ENCODE measurements around the gene ATP11A. TPM values are rescaled to one million over a fixed set of nuclear protein-coding genes. Genes with fewer than 3 reads are reported as not detected.

ATP11A gene
- total RNA-seq, 1 experiment from 2014 or later = 65.3 TPM

- TF ChIP-seq, protein P1, sequence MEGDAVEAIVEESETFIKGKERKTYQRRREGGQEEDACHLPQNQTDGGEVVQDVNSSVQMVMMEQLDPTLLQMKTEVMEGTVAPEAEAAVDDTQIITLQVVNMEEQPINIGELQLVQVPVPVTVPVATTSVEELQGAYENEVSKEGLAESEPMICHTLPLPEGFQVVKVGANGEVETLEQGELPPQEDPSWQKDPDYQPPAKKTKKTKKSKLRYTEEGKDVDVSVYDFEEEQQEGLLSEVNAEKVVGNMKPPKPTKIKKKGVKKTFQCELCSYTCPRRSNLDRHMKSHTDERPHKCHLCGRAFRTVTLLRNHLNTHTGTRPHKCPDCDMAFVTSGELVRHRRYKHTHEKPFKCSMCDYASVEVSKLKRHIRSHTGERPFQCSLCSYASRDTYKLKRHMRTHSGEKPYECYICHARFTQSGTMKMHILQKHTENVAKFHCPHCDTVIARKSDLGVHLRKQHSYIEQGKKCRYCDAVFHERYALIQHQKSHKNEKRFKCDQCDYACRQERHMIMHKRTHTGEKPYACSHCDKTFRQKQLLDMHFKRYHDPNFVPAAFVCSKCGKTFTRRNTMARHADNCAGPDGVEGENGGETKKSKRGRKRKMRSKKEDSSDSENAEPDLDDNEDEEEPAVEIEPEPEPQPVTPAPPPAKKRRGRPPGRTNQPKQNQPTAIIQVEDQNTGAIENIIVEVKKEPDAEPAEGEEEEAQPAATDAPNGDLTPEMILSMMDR (conservative IDR thresholded peaks at IDR 0.05) = no peak
- peaks cover 2% of the 10 kb centered on the region for H3K79me2 ChIP-seq (ENCODE audit: insufficient read depth, low read length)
Observed at GRCh38 chr13:112753833-112754232, 64.0 kb downstream of the ATP11A start.

More at GRCh38 chr13:112753833-112754232, 64.0 kb downstream of the ATP11A start:
- Mint-ChIP-seq H3K4me1 (peaks cover 15 to 31% of the 10 kb centered on the region in 2 experiments), H3K36me3 (ENCODE audit: insufficient read depth in 1 of 3, low read depth in 3 of 3) (peaks cover 2 to 4% (median 4%) of the 10 kb centered on the region in 3 experiments; a peak in 4 of 7 replicates), H3K27ac (0 out of 7 replicates have a peak overlapping the region, but pooled peaks of 1 of the 3 experiments have one; percentile 52), H3K4me3 (no peak overlapping the region), H3K27me3 (ENCODE audit: low read depth) (no peaks in the 10 kb centered on the region), H3K9me3 (no peaks in the 10 kb centered on the region)
- Histone ChIP-seq H4K8ac (replicated peaks; ENCODE audit: insufficient read length, low read depth, low read length) (no peak overlapping the region), H2BK12ac (ENCODE audit: insufficient read length, low read depth, low read length) (no peak overlapping the region), H3K4me2 (ENCODE audit: insufficient read depth, insufficient read length, low read length) (no peak overlapping the region), H3T11ph (ENCODE audit: low read length) (no peak overlapping the region), H3K18ac (ENCODE audit: insufficient read length, low read depth, low read length) (no peak overlapping the region), H3K14ac (ENCODE audit: insufficient read depth, low read length) (no peak overlapping the region), H3K27ac (ENCODE audit: insufficient read length, low read depth, low read length) (no peak overlapping the region), H3K4me1 (ENCODE audit: insufficient read depth, low read length) (no peaks in the 10 kb centered on the region), H3K27me3 (ENCODE audit: insufficient read depth, low read length) (no peaks in the 10 kb centered on the region), H3K23me2 (ENCODE audit: insufficient read length, low read depth, low read length, poor library complexity, severe bottlenecking) (peaks cover 3% of the 10 kb centered on the region), H3K9me3 (ENCODE audit: control insufficient read depth, low read depth, low read length) (no peaks in the 10 kb centered on the region), H2BK20ac (ENCODE audit: low read depth, low read length, poor library complexity, severe bottlenecking) (no peak overlapping the region), H2AFZ (ENCODE audit: low read length) (no peak overlapping the region), H4K20me1 (ENCODE audit: control insufficient read depth, insufficient read depth, insufficient read length) (no peaks in the 10 kb centered on the region), H2BK5ac (ENCODE audit: insufficient read length, low read length) (no peak overlapping the region), H3K4ac (ENCODE audit: low read depth, low read length) (no peak overlapping the region), H2AK5ac (ENCODE audit: insufficient read length, low read length) (no peak overlapping the region), H3K9ac (ENCODE audit: extremely low read depth, insufficient read length, low read length) (no peak overlapping the region), H3K79me1 (ENCODE audit: insufficient read depth, low read depth, low read length, poor library complexity, severe bottlenecking) (peaks cover 3% of the 10 kb centered on the region), H4K91ac (ENCODE audit: insufficient read length, low read depth, low read length) (no peak overlapping the region), H2BK120ac (ENCODE audit: low read depth, low read length, poor library complexity, severe bottlenecking) (no peak overlapping the region), H3K23ac (ENCODE audit: insufficient read length, low read depth, low read length) (no peak overlapping the region), H4K5ac (ENCODE audit: insufficient read length, low read depth, low read length) (no peak overlapping the region), H2BK15ac (ENCODE audit: low read depth, low read length) (no peak overlapping the region), H3K56ac (ENCODE audit: insufficient read length, low read depth, low read length) (no peak overlapping the region)
- no peak for DNase-seq
- no CpG with 5 or more reads among the region's 16 CpGs for WGBS (ENCODE audit: extremely low coverage, insufficient read length, low lambda C conversion rate)

Measured in H9 (cell line).